ENCODE data around the gene MYO10.

The MYO10 gene

GRCh38 chr5:16932401-16932800 is 3.7 kb downstream of the MYO10 start (continued):
- TF ChIP-seq, protein P1, sequence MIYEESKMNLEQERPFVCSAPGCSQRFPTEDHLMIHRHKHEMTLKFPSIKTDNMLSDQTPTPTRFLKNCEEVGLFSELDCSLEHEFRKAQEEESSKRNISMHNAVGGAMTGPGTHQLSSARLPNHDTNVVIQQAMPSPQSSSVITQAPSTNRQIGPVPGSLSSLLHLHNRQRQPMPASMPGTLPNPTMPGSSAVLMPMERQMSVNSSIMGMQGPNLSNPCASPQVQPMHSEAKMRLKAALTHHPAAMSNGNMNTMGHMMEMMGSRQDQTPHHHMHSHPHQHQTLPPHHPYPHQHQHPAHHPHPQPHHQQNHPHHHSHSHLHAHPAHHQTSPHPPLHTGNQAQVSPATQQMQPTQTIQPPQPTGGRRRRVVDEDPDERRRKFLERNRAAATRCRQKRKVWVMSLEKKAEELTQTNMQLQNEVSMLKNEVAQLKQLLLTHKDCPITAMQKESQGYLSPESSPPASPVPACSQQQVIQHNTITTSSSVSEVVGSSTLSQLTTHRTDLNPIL (CRISPR knock-in tag; IDR thresholded peaks at IDR 0.05; ENCODE audit: low read depth): no peak
- TF ChIP-seq CSDC2 (CRISPR knock-in tag; IDR thresholded peaks at IDR 0.05) (no peak), TCF4 (CRISPR knock-in tag; IDR thresholded peaks at IDR 0.05; ENCODE audit: borderline replicate concordance) (no peak), ARNTL (CRISPR knock-in tag; IDR thresholded peaks at IDR 0.05; ENCODE audit: borderline replicate concordance, low read depth) (no peak), ESRRG (CRISPR knock-in tag; IDR thresholded peaks at IDR 0.05) (no peak)

DNA sequence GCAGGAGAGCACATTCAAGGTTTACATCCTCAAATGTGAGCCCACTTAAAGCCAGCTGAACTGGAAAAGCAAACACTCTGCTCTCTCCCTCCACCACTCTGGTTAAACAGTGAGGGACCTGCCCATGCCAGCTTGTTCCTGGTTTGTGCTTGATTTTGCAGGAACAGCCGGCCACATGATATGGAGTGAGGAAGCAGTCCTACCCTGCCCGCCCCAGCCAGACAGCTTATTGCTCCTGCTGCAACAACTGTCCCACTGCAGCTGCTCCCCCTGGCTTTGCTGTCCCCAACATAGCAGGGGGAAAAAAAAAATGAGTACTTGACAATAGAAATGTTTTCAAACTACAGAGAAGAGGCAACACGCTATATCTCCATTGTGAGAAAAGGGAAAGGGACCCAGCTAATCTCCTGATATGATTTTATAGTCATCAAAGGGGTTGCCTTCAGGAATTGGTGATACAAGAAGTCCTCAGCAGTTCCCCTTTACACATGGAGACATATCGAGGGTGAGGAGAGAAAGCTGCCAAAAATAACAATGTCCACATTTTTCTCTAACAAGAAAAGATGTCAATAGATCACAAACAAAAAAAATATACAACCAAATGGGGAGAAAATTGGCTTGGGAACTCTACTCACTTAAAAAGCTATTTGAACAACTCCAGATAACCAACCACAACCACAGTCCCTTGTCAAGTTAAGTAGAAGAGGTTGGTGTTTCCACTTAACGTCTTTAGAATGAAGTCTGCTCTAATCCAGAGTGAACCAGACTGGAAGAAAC is 4.6 kb downstream of the MYO10 start:
- TF ChIP-seq ESRRG (CRISPR knock-in tag; IDR thresholded peaks at IDR 0.05): no peak
- TF ChIP-seq ZFP3 (CRISPR knock-in tag; IDR thresholded peaks at IDR 0.05): no peak
- no peak for TF ChIP-seq ARNTL (CRISPR knock-in tag; IDR thresholded peaks at IDR 0.05; ENCODE audit: borderline replicate concordance, low read depth)
- no peak for TF ChIP-seq CSDC2 (CRISPR knock-in tag; IDR thresholded peaks at IDR 0.05)
- TF ChIP-seq, protein P2, sequence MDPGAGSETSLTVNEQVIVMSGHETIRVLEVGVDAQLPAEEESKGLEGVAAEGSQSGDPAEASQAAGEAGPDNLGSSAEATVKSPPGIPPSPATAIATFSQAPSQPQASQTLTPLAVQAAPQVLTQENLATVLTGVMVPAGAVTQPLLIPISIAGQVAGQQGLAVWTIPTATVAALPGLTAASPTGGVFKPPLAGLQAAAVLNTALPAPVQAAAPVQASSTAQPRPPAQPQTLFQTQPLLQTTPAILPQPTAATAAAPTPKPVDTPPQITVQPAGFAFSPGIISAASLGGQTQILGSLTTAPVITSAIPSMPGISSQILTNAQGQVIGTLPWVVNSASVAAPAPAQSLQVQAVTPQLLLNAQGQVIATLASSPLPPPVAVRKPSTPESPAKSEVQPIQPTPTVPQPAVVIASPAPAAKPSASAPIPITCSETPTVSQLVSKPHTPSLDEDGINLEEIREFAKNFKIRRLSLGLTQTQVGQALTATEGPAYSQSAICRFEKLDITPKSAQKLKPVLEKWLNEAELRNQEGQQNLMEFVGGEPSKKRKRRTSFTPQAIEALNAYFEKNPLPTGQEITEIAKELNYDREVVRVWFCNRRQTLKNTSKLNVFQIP (CRISPR knock-in tag; IDR thresholded peaks at IDR 0.05; ENCODE audit: borderline replicate concordance, low read depth): no peak
- no peak for TF ChIP-seq TCF4 (CRISPR knock-in tag; IDR thresholded peaks at IDR 0.05; ENCODE audit: borderline replicate concordance)
- no peak for TF ChIP-seq RARB (CRISPR knock-in tag; IDR thresholded peaks at IDR 0.05)
- TF ChIP-seq, protein P3, sequence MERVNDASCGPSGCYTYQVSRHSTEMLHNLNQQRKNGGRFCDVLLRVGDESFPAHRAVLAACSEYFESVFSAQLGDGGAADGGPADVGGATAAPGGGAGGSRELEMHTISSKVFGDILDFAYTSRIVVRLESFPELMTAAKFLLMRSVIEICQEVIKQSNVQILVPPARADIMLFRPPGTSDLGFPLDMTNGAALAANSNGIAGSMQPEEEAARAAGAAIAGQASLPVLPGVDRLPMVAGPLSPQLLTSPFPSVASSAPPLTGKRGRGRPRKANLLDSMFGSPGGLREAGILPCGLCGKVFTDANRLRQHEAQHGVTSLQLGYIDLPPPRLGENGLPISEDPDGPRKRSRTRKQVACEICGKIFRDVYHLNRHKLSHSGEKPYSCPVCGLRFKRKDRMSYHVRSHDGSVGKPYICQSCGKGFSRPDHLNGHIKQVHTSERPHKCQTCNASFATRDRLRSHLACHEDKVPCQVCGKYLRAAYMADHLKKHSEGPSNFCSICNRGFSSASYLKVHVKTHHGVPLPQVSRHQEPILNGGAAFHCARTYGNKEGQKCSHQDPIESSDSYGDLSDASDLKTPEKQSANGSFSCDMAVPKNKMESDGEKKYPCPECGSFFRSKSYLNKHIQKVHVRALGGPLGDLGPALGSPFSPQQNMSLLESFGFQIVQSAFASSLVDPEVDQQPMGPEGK (CRISPR knock-in tag; IDR thresholded peaks at IDR 0.05; ENCODE audit: borderline replicate concordance): no peak
- TF ChIP-seq ZC3H10 (CRISPR knock-in tag; IDR thresholded peaks at IDR 0.05): no peak
- no peak for ATAC-seq

- no peak for ATAC-seq
- TF ChIP-seq ARNTL (CRISPR knock-in tag; IDR thresholded peaks at IDR 0.05; ENCODE audit: borderline replicate concordance, low read depth) (no peak), ZFP3 (CRISPR knock-in tag; IDR thresholded peaks at IDR 0.05) (no peak), BACH2 (CRISPR knock-in tag; IDR thresholded peaks at IDR 0.05; ENCODE audit: borderline replicate concordance) (no peak), OSR1 (CRISPR knock-in tag; IDR thresholded peaks at IDR 0.05) (no peak), SNAI2 (CRISPR knock-in tag; IDR thresholded peaks at IDR 0.05) (no peak), ZC3H10 (CRISPR knock-in tag; IDR thresholded peaks at IDR 0.05) (no peak), CSRNP3 (CRISPR knock-in tag; IDR thresholded peaks at IDR 0.05) (no peak), ZNF8 (CRISPR knock-in tag; IDR thresholded peaks at IDR 0.05) (no peak), TOX (CRISPR knock-in tag; IDR thresholded peaks at IDR 0.05; ENCODE audit: borderline replicate concordance) (no peak)
- TF ChIP-seq, protein P1 (CRISPR knock-in tag; IDR thresholded peaks at IDR 0.05; ENCODE audit: low read depth): no peak
- TF ChIP-seq, protein P3 (CRISPR knock-in tag; IDR thresholded peaks at IDR 0.05; ENCODE audit: borderline replicate concordance): no peak
These were observed 5.6 kb downstream of the MYO10 start for GRCh38 chr5:16930496-16930895.

DNA sequence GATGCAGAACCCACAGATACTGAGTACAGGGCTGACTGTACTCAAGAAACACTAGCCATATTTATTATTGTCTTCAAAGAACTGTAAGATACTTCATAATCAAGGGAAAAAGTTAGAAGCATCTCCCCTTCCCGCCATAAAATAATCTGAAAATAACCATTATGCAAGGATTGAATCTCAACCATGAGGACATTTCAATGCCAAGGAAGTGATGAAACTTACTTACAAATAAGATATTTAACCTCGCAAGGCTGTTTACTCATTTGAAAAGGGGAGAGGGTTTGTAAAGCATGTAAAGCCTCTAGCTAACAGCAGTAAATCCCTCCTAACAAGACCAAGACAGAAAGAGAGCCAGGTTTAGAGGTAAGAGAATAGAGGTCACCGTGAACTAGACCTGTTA is 6.3 kb downstream of the MYO10 start:
- no peak for ATAC-seq
- TF ChIP-seq ZNF70 (CRISPR knock-in tag; IDR thresholded peaks at IDR 0.05): no peak
- TF ChIP-seq, protein P2 (CRISPR knock-in tag; IDR thresholded peaks at IDR 0.05; ENCODE audit: borderline replicate concordance, low read depth): no peak
- TF ChIP-seq, protein P1 (CRISPR knock-in tag; IDR thresholded peaks at IDR 0.05; ENCODE audit: low read depth): no peak
- TF ChIP-seq ZNF8 (CRISPR knock-in tag; IDR thresholded peaks at IDR 0.05): no peak
- TF ChIP-seq CSDC2 (CRISPR knock-in tag; IDR thresholded peaks at IDR 0.05): no peak
- TF ChIP-seq TCF4 (CRISPR knock-in tag; IDR thresholded peaks at IDR 0.05; ENCODE audit: borderline replicate concordance): no peak
- no peak for TF ChIP-seq RARB (CRISPR knock-in tag; IDR thresholded peaks at IDR 0.05)
- TF ChIP-seq TOX (CRISPR knock-in tag; IDR thresholded peaks at IDR 0.05; ENCODE audit: borderline replicate concordance): no peak
